ACC112 (cell line): ENCODE results near the gene FOXP4.

Source experiments
- H2AFZ ChIP-seq: fragments of 200-600 bp; sonication (generic); one replicate; pipeline ENCODE4 v1.6.0; 2017; ENCODE audit warnings: antibody characterized with exemption, low read length; ENCODE audit not compliant: unreplicated experiment
- H3K27ac ChIP-seq: fragments of 200-600 bp; sonication (generic); 2 replicates; pipeline ENCODE4 v1.5.1; 2014; ENCODE audit warnings: low read depth, mild to moderate bottlenecking, antibody characterized with exemption, low read length, moderate library complexity
- H3K27me3 ChIP-seq: fragments of 200-600 bp; sonication (generic); 2 replicates; pipeline ENCODE4 v1.6.1; 2014; ENCODE audit warnings: mild to moderate bottlenecking, antibody characterized with exemption, low read length, moderate library complexity, mixed read lengths; ENCODE audit not compliant: insufficient read depth
- H3K36me3 ChIP-seq: fragments of 200-600 bp; sonication (generic); 2 replicates; pipeline ENCODE4 v1.6.1; 2016; ENCODE audit warnings: mild to moderate bottlenecking, antibody characterized with exemption, low read length, moderate library complexity, mixed read lengths; ENCODE audit not compliant: insufficient read depth
- H3K4me1 ChIP-seq: fragments of 200-600 bp; sonication (generic); one replicate; pipeline ENCODE4 v1.6.1; 2016; ENCODE audit warnings: low read length, mixed read lengths; ENCODE audit not compliant: insufficient read depth, unreplicated experiment, control insufficient read depth
- H3K4me3 ChIP-seq: fragments of 200-600 bp; sonication (generic); 2 replicates; pipeline ENCODE4 v1.5.1; 2014; ENCODE audit warnings: mild to moderate bottlenecking, low read depth, low read length
- H3K79me2 ChIP-seq: fragments of 200-600 bp; sonication (generic); one replicate; pipeline ENCODE4 v1.6.0; 2016; ENCODE audit warnings: low read length; ENCODE audit not compliant: control insufficient read depth, unreplicated experiment, insufficient read depth

FOXP4 gene

DNA sequence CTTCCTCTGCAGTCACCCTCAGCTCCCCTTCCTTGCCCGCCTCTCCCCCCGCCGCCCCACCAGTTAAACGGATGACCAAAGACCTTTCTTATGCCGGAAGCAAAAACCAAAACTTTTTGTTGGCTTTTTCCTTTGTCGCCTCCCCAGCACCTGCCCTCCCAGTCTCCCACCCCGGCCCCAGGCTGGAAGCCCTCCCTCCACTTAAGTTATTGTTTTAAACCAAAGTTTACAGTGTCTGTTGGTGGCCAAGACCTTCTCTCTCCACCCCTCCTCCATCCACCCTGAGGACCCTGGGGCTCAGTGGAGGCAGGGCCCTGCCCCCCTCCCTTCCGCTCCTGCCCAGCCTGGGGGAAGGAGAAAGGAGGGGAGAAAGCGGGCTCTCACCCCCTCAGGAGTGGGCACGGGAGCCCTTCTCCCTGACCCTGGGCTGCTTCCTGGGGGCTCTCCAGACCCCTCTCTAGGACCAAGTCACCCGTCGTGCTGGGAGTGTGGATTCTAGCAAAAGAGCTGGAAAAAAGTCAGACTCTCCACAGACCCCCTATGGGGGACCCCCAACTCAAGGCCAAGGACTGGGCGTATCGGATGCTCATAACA, 53.8 kb downstream of the FOXP4 start:
- Histone ChIP-seq H3K27ac (no peak overlapping the region), H3K4me3 (no peak overlapping the region), H3K4me1 (no peaks in the 10 kb centered on the region)

DNA sequence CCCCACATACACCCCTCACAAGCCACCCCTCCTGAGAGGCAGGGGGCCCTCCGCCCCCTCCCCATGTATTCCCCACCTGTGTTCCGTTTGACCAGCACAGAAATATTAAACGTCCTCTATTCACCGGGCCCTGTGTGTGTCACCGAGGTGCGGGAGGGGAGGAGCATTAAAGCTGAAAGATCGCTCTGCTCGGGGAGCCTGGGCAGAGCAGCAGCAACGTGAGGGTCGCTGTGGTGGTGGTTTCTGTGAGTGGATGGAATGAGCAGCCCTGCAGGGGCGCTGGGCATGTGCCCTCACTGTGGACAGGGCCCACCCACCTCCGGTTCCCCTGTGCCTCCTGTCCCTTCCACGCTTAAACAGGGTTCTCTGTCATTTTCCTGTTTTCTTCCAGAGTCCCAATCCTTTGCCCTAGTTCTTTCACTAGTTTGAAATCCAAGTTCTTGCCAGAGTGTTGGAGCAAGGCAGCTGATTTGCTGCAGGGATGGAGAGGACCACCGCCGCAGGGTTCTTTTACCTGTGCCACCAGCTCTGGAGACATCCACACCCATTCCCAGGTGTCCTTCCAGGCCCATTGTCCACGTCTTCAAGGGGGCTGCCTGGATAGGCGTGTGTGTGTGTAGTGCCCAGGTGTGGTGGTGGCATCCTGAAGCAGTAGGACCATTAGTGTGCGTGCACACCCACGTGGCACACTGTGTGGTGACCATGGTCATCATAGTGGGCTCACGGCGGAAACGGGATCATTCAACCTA, 54.5 kb downstream of the FOXP4 start:
- Histone ChIP-seq H3K27me3 (no peaks in the 10 kb centered on the region), H3K79me2 (no peaks in the 10 kb centered on the region), H2AFZ (no peak overlapping the region), H3K36me3 (no peaks in the 10 kb centered on the region), H3K27ac (no peak overlapping the region), H3K4me1 (no peaks in the 10 kb centered on the region), H3K4me3 (no peak overlapping the region)

More for the DNA sequence above, 53.8 kb downstream of the FOXP4 start:
- no peaks in the 10 kb centered on the region for H3K36me3 ChIP-seq
- H2AFZ ChIP-seq = no peak overlapping the region
- H3K79me2 ChIP-seq = no peaks in the 10 kb centered on the region
- no peaks in the 10 kb centered on the region for H3K27me3 ChIP-seq

DNA sequence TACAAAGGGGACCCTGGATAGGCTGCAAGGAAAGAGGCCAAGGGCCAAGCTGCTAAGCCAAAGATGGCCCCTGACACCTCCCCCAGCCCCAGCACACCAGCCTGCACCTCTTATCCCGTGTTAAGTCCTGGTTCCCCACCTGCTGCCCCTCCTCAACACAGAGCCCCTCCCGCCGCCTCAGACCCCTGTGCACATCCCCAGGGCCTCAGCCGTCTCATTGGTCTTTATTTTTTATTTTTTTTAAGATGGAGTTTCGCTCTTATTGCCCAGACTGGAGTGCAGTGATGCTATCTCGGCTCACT, 55.0 kb downstream of the FOXP4 start:
- Histone ChIP-seq H3K36me3 (no peaks in the 10 kb centered on the region), H3K27me3 (no peaks in the 10 kb centered on the region), H3K4me1 (no peaks in the 10 kb centered on the region), H3K4me3 (no peak overlapping the region), H2AFZ (no peak overlapping the region), H3K79me2 (no peaks in the 10 kb centered on the region), H3K27ac (no peak overlapping the region)

DNA sequence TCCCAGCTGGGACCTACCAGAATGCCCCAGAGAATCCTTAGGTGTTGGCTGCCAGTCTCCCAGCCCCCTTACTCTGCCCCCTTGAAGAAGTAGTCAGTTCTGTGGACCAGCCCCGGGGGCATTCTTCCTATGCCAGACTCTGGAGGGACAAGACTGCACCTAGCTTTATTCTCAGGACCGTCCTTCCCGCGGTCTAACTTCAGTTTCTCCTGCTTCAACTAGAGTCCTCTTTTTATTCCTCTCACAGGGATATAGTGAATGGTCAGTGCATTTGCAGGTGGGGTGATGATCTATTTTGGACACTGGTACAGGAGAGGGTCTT, 56.2 kb downstream of the FOXP4 start:
- Histone ChIP-seq H3K4me1 (no peaks in the 10 kb centered on the region), H3K36me3 (no peaks in the 10 kb centered on the region), H2AFZ (no peak overlapping the region), H3K4me3 (no peak overlapping the region), H3K27me3 (no peaks in the 10 kb centered on the region), H3K27ac (no peak overlapping the region), H3K79me2 (no peaks in the 10 kb centered on the region)

DNA sequence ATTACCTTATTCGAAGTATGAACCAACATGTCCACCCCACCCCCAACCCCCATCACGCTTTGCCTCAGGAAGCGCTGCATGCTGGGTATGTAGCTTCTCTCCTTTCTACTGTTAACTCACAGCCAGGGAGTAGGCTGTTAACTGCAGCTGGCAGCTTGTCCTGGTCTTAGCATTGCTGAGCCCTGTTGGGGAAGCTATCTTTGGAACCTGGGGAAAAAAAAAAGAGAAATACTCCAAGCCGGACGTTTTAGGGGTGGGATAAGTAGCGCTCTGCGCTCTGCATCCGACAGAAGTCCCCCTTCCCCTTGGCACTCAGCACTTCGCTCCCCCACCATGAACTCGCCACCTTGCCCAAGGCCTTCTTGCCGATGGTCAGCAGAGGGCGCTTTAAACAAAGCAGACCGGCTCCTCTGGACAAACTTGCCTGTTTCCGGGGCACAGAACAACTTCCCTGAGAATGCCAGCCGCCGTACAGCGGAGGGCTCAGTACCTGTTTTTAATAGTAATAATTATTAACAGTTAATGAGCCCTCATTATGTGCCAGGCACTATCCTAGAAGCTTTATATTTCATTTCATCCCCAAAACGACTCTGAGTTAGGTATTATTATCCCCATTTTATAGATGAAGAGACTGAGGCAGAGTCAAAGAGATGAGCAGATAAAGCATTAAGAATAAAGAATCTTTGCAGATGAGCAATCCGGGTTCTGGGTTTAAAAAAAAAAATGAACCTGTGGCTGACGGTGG, 56.9 kb downstream of the FOXP4 start:
- Histone ChIP-seq H3K27me3 (no peaks in the 10 kb centered on the region), H3K36me3 (no peaks in the 10 kb centered on the region), H3K4me3 (no peak overlapping the region), H2AFZ (no peak overlapping the region), H3K79me2 (no peaks in the 10 kb centered on the region), H3K27ac (no peak overlapping the region), H3K4me1 (no peaks in the 10 kb centered on the region)

DNA sequence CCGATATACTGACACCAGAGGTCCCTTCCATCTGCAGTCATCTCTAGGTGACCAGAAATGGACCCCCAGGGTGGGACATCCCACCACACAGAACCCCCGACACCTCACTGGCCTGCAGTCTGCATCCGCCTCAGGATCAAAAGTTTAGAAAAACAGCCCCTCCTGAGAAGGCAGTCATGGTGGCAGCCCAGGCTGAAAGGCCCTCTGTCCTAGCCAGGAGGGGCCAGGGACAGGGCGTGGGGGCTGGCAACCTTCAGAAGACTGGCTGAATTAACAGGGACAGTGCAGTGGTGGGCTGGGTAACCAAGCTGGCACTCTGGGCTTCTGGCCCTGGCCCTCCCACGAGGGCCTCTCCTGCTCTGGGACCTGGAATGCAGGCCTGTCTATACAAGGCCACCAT, 57.8 kb downstream of the FOXP4 start:
- no peaks in the 10 kb centered on the region for H3K27me3 ChIP-seq
- H3K79me2 ChIP-seq = no peaks in the 10 kb centered on the region
- H3K4me1 ChIP-seq = no peaks in the 10 kb centered on the region
- no peak overlapping the region for H3K27ac ChIP-seq
- H3K4me3 ChIP-seq = no peak overlapping the region
- H3K36me3 ChIP-seq = no peaks in the 10 kb centered on the region
- no peak overlapping the region for H2AFZ ChIP-seq

DNA sequence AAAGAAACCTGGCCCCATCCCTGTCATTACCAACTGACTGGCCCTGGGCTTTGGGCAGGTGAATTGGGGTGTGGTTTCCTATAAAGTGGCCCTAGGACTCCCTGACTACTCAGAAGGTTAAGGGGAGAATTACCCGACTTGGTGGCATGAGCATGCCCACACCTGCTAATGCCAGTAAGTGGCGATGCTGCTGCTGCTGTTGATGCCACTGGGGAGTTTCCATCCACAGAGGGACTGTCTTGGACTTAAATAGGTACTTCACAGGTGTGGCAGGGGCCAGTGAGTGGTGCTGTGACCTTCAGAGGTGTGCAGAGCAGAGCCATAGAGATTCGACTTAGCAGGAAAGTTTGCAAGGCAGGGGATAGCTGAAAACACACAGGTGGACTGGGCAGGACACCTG, 59.5 kb downstream of the FOXP4 start:
- no peaks in the 10 kb centered on the region for H3K27me3 ChIP-seq
- no peak overlapping the region for H3K27ac ChIP-seq
- no peak overlapping the region for H2AFZ ChIP-seq
- H3K4me3 ChIP-seq = no peak overlapping the region
- H3K79me2 ChIP-seq = no peaks in the 10 kb centered on the region
- H3K36me3 ChIP-seq = no peaks in the 10 kb centered on the region
- H3K4me1 ChIP-seq = no peaks in the 10 kb centered on the region

DNA sequence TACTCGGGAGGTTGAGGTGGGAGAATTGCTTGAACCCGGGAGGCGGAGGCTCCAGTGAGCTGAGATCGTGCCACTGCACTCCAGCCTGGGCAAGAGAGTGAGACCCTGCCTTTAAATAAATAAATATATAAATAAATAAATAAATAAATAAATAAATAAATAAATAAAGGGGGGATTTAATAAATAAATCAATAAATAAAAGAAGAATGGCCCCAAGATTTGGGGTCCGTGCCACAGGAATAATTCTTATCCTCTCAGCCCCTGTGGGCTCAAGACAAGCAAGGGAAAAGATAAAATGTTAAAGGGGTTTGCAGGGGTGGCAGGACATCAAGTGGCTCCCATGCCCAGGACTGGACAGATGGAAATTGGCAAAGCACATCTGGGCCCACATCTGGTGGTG, 60.9 kb downstream of the FOXP4 start:
- no peak overlapping the region for H3K4me3 ChIP-seq
- H3K4me1 ChIP-seq = no peaks in the 10 kb centered on the region
- H3K27ac ChIP-seq = no peak overlapping the region
- H3K36me3 ChIP-seq = no peaks in the 10 kb centered on the region
- H3K79me2 ChIP-seq = no peaks in the 10 kb centered on the region
- H2AFZ ChIP-seq = no peak overlapping the region
- no peaks in the 10 kb centered on the region for H3K27me3 ChIP-seq

DNA sequence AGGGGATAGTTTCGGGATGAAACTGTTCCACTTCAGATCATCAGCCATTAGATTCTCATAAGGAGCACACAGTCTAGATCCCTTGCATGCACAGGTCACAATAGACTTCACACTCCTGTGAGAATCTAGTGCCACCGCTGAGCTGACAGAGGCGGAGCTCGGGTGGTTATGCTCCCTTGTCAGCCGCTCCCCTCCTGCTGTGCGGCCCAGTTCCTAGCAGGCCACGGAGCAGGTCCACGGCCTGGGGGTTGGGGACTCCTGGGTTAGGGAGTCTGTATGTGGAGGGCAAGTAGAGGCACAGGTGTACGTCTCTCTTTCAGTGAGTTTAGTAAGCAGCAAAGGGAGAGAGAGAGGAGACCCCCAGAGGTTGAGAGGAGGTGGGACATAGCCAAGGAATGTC, 61.6 kb downstream of the FOXP4 start:
- H3K27me3 ChIP-seq = no peaks in the 10 kb centered on the region

DNA sequence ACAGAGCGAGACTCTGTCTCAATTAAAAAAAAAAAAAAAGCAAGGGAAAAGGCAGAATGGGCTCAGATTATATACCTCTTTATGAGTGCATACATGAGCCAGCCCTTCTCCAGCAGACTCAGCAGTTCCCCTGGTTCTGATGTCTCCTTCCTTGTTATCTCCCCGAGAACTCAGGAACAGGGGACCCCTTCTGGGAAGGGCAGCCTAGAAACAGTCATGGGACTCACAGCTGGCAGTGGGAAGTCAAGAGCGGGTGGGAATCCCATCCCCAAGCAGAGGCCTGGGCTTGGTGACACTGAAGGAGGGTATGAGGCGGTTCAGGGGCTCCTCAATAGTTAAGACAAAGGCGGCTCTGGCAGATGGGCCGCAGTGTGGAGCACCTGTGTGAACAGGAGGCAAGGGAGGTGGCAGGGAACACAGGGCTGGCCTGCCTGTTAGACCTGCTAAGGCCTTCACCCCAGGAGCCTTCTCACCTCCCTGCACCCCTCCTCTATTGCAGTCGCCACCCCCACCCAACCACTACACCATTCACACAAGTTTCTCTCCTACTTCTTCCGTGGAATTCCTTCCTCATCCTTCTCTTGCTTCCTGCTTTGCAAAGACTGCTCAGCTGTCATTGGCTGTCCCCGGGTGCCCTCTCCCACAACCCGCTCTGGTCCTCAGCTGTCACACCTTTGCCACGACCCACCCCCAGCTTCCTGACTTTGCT, 62.4 kb downstream of the FOXP4 start:
- Histone ChIP-seq H3K36me3 (no peaks in the 10 kb centered on the region), H2AFZ (no peak overlapping the region), H3K27ac (no peak overlapping the region)

More for the DNA sequence above, 61.6 kb downstream of the FOXP4 start:
- Histone ChIP-seq H3K27ac (no peak overlapping the region), H3K36me3 (no peaks in the 10 kb centered on the region), H3K79me2 (no peaks in the 10 kb centered on the region), H2AFZ (no peak overlapping the region), H3K4me1 (no peaks in the 10 kb centered on the region), H3K4me3 (no peak overlapping the region)

More for the DNA sequence above, 62.4 kb downstream of the FOXP4 start:
- H3K4me3 ChIP-seq = no peak overlapping the region
- peaks cover 4% of the 10 kb centered on the region; the same call in 1 of the 2 replicates for H3K27me3 ChIP-seq
- no peaks in the 10 kb centered on the region for H3K79me2 ChIP-seq
- H3K4me1 ChIP-seq = no peaks in the 10 kb centered on the region
